ENCODE data around the gene EXD2. TPM values are rescaled to one million over a fixed set of nuclear protein-coding genes. Genes with fewer than 3 reads are reported as not detected.
A peak's percentile ranks its signal among the peaks of the same experiment; 100 is the strongest.

The EXD2 gene
- total RNA-seq, 8 experiments from 2014 or later = 6.3 to 28.4 (median 18.8) TPM

DNA sequence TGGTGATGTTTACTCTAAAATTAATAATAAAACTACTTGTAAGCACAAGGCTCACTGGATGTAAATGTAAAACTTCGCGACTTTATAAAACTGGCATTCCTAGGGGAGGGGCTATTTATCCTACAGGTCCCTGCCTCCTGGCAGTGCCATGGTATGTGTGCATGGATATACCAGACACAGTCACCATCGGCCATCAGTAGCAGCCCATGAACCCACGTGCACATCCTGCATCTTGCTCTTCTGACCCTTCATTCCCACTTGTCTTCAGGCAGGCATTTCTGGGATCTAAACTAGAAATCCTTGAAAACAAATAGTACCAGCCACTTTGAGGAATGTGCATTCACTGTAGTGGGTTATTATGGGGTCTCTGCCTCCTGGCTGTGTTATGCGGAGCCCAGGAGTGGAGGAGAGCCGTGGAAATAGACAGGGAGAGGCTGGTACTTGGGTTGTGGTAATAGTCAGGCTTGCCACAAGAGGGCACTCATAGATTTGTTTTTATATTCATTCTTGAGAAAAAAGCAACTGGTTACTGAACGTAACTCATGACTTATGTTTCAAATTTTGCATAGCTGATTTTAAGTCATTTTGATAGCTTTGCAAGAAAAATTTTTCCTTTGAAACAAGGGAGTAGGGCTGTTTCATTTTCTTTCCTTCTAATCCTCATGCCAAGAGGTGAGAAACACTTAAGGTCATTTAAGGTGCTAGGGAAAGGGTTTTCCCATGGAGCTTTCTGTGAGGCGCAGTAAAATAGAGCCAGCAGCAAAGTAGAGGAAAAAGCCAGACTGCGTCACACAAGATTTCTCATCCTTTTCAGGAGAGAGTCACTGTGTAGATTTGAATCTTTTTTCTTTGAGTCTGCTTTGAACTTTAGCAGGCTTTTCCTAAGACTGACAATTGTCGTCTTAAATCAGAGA, 51.3 kb downstream of the EXD2 start:
- Histone ChIP-seq H3K4me1 (replicated peaks in 1 of 2) (no peaks in the 10 kb centered on the region), H3K4me3 (no peak overlapping the region), H3K27ac (no peak overlapping the region)
- in situ Hi-C loops (cut with MboI; ENCODE audit: low pct_unique_long_range_greater_than_20kb in 2 of 9, low sequenced_read_pairs in 9 of 9, unreplicated experiment in 9 of 9) = loop anchor here in 1 of 9 experiments (25.0 kb wide), 1 partner anchor 220 kb away; no protein-coding TSS in a partner anchor
- ATAC-seq (replicated peaks in 6 of 8) = peak; percentile 31 to 94 (median 71)
- 17 to 87% (median 63%) methylated on average over 1 to 9 of the region's 10 CpGs for WGBS, 10 experiments

DNA sequence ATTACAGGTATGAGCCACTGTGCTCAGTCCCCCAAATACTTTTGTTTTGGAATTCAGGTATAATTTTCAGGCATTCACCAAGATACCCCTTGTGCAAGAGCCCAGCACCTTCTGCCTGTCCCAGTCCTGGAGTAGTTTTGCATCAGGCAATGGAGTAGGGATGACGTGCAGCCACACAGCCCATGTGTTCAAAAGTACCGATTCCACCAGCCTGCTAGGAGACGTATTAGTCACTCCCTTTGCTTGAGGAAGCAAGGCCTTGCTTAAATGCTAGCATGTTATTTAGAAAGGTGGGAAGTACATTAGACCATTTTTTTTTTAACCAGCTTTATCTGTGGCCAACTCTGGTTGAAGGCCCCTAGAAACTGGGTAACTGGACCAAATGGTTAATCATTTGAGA, 53.6 kb downstream of the EXD2 start:
- Histone ChIP-seq H3K27ac (no peak overlapping the region), H3K4me1 (replicated peaks in 1 of 2) (peaks cover 0 to 7% of the 10 kb centered on the region in 2 donors), H3K4me3 (no peak overlapping the region)
- ATAC-seq (replicated peaks in 6 of 8) = no peak
- in situ Hi-C loops (cut with MboI; ENCODE audit: low pct_unique_long_range_greater_than_20kb in 2 of 9, low sequenced_read_pairs in 9 of 9, unreplicated experiment in 9 of 9) = loop anchor here in 1 of 9 experiments (25.0 kb wide), 1 partner anchor 217 kb away; no protein-coding TSS in a partner anchor
- 90 to 100% (median 97%) methylated on average over 1 to 3 of the region's 3 CpGs; no CpG with 5 or more reads in 4 of the 10 experiments for WGBS, 10 experiments

DNA sequence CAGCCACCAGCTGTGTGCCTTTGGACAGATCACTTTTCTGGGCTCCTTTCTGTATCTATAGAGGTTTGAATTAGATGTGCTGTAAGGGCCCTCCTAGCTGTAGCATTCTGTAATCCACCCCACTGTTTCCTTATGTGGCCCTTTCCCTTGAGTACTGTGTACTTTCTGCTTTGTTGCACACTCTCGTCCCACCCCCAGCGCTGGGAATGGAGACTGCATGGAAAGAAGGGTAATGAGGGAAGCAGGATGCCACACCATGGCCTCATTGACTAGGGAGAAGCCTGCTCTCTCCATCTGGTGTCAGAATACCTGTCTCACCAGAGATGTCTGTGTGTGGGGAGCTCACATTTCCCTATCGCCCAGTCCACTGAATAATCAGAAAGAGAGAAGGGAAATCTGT, 55.0 kb downstream of the EXD2 start:
- WGBS, 10 experiments = 50 to 100% (median 85%) methylated on average over 1 to 3 of the region's 3 CpGs; no CpG with 5 or more reads in 4 of the 10 experiments
- Histone ChIP-seq H3K4me3 (no peak overlapping the region), H3K4me1 (replicated peaks in 1 of 2) (peaks cover 0 to 7% of the 10 kb centered on the region in 2 donors), H3K27ac (no peak overlapping the region)
- in situ Hi-C loops (cut with MboI; ENCODE audit: low pct_unique_long_range_greater_than_20kb in 2 of 9, low sequenced_read_pairs in 9 of 9, unreplicated experiment in 9 of 9) = loop anchor here in 1 of 9 experiments (25.0 kb wide), 1 partner anchor 216 kb away; no protein-coding TSS in a partner anchor
- ATAC-seq (replicated peaks in 6 of 8) = peak in 3 of 8 experiments; percentile 12 to 45 (median 22)

DNA sequence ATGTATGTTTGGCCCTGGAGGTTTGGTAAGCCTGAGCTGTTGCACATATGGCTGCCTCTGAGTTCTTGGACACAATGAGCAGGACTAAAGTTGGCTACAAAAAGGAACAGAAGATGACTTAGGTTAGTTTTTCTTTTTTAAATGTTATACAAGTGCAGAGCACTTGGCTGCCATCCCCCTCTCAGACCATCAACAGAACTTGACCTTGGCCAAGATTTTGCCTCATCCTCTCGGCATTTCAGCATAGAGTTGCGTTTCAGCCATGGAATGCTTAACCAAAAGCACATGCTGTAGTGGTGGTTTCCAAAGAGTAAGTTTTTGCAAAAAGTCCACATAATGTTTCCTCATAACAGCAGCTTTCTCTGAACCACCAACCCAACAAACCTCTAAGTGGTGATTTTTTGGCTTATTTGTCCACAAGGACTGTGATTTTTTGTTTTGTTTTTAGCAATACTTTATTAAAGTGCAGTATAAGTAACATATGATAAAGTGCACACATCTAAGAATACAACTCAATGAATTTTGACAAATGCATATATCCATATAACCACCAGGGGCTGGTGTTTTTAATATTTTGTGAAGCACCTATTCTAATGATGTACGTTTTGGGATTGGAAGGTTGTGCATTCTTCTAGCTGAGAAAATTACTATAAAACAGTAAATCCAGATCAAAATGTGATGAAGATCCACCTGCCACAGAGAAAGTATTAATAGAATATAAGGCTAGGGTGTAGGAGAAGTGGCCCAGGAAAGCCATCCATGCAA, 56.6 kb downstream of the EXD2 start:
- no peak for ATAC-seq (replicated peaks in 6 of 8)
- H3K27ac ChIP-seq = no peak overlapping the region
- no peak overlapping the region for H3K4me3 ChIP-seq
- in situ Hi-C loops (cut with MboI; ENCODE audit: low pct_unique_long_range_greater_than_20kb in 2 of 9, low sequenced_read_pairs in 9 of 9, unreplicated experiment in 9 of 9) = loop anchor here in 1 of 9 experiments (25.0 kb wide), 1 partner anchor 214 kb away; no protein-coding TSS in a partner anchor
- 0 to 100% (median 88%) methylated on average over 1 to 3 of the region's 3 CpGs; no CpG with 5 or more reads in 1 of the 10 experiments for WGBS, 10 experiments
- H3K4me1 ChIP-seq (replicated peaks in 1 of 2) = peaks cover 0 to 7% of the 10 kb centered on the region in 2 donors

DNA sequence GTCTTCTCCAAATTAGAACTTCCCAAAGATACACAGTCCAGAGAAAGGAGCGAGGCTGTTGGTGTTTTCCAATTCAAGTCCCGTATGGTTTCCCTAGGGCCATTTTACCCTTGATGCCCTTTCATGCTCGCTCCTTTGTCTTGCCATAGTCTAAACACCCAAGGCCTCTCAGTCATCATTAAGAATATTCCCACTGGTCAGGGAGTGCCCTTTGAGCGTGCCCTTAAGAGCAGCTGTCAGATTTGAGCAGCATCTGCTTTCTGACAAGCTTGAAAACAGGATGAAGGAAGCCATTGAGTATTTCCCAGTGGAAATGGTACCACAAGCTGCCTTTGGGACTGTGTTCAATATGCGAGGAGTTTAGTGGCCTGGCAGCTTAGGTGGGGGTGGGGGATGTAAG, 58.3 kb downstream of the EXD2 start:
- no peak overlapping the region for H3K4me3 ChIP-seq
- in situ Hi-C loops (cut with MboI; ENCODE audit: low pct_unique_long_range_greater_than_20kb in 2 of 9, low sequenced_read_pairs in 9 of 9, unreplicated experiment in 9 of 9) = loop anchor here in 3 of 9 experiments (25.0 kb wide), 1 partner anchor 213 kb away; no protein-coding TSS in a partner anchor
- 67 to 100% (median 82%) methylated on average over 1 to 3 of the region's 5 CpGs; no CpG with 5 or more reads in 2 of the 10 experiments for WGBS, 10 experiments
- H3K4me1 ChIP-seq (replicated peaks in 1 of 2) = peaks cover 0 to 7% of the 10 kb centered on the region in 2 donors
- H3K27ac ChIP-seq = no peak overlapping the region
- ATAC-seq (replicated peaks in 6 of 8) = no peak

DNA sequence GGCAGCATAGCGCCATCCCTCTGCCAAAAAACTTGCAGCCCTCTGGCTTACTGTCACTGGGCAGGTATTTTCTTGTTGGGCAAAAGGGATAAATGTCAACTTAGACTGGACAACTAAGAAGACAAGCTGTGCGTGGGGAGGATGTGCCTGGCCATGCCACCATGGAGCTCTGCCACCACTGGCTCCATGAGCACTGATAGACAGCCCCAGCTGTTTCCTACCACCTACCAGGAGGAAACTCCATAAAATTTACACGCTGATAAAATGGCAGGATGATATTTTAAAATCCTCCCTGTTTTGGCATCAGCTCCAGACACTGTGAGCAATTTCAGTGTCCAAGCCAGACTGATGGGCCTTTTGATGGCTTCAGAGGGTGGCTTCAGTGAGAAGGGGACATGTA, 61.6 kb downstream of the EXD2 start:
- no peak for ATAC-seq (replicated peaks in 6 of 8)
- in situ Hi-C loops (cut with MboI; ENCODE audit: low pct_unique_long_range_greater_than_20kb in 2 of 9, low sequenced_read_pairs in 9 of 9, unreplicated experiment in 9 of 9) = loop anchor here in 2 of 9 experiments (25.0 kb wide), 1 partner anchor 209 kb away; no protein-coding TSS in a partner anchor
- Histone ChIP-seq H3K4me3 (no peak overlapping the region), H3K27ac (no peak overlapping the region), H3K4me1 (replicated peaks in 1 of 2) (peaks cover 0 to 7% of the 10 kb centered on the region in 2 donors)
- 0 to 75% (median 52%) methylated on average over 1 to 2 of the region's 3 CpGs; no CpG with 5 or more reads in 5 of the 10 experiments for WGBS, 10 experiments

DNA sequence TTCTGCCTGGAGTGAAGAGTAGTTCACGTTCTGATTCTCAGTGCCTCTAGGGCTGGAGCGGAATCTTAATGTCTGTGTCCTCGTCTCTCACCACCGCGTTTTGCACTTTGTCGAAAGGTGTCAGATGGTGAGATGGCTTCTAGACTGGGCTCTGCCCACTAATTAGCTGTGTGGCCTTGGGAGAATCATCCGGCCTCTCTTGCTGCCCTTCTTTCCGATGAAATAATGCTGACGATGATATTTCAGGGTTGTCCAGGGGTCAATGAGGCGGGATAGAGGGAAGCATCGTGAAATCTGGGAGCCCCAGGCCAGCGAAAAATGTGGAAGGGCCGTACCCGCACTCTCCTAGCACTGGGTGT, 67.8 kb downstream of the EXD2 start:
- Histone ChIP-seq H3K27ac (no peak overlapping the region), H3K4me1 (replicated peaks in 1 of 2) (peaks cover 31 to 33% of the 10 kb centered on the region in 2 donors), H3K4me3 (peak overlapping the region; percentile 44 to 74 (median 59))
- in situ Hi-C loops (cut with MboI; ENCODE audit: low pct_unique_long_range_greater_than_20kb in 2 of 9, low sequenced_read_pairs in 9 of 9, unreplicated experiment in 9 of 9) = loop anchor here in 2 of 9 experiments (25.0 kb wide), 1 partner anchor 203 kb away; no protein-coding TSS in a partner anchor
- ATAC-seq (replicated peaks in 6 of 8) = no peak
- WGBS, 10 experiments = 0 to 23% (median 10%) methylated on average over 2 to 8 of the region's 14 CpGs; no CpG with 5 or more reads in 5 of the 10 experiments

DNA sequence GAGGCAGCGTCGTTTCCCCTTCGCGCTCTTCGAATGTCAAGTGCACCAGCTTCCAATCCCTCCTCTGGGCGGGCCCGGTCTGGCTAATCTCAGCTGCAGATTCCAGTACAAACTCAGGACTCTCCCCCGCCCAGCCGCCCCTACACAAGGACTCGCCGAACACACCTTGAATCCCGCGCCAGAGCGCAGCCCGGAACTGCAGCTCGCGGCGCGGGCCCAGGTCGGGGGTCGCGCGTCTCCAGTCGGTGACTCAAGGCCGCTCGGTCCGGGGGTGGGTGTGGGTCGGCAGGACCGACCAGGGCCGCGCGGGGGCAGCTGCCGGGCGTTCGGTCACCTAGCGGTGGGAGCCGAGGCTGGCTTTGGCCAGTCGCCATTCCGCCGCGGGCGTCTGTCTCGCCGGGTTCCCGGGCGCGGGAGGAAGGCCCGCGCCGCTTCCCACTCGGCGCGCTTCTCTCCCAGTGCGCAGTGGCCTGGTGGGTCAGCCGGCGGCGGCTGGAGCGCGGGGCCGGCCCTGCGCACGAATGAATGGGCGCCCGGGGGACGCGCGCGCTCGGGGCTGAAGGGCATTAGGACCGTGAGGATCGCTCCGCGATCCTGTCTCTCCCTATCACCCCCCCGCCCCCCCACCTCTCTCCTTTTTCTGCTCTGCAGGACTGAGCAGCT, 68.4 kb downstream of the EXD2 start, which contains the start of gene GALNT16:
TSS of gene GALNT16 (plus strand) at position 632 of the 663 bp plus-strand sequence. CDS start 133 bp downstream, outside the sequence.
- H3K27ac ChIP-seq = peak within 1 kb of the TSS; percentile 57 to 58
- 0 to 7% (median 5%) methylated on average over 3 to 5 of the region's 74 CpGs; no CpG with 5 or more reads in 7 of the 10 experiments for WGBS, 10 experiments
- in situ Hi-C loops (cut with MboI; ENCODE audit: low pct_unique_long_range_greater_than_20kb in 2 of 9, low sequenced_read_pairs in 9 of 9, unreplicated experiment in 9 of 9) = loop anchor here in 2 of 9 experiments (25.0 kb wide), 1 partner anchor 203 kb away; no protein-coding TSS in a partner anchor
- H3K4me3 ChIP-seq = peak within 1 kb of the TSS; percentile 44 to 74 (median 59)
- peaks cover 31 to 33% of the 10 kb centered on the region in 2 donors for H3K4me1 ChIP-seq (replicated peaks in 1 of 2)
- ATAC-seq (replicated peaks in 6 of 8) = peak; percentile 32 to 70 (median 62)

DNA sequence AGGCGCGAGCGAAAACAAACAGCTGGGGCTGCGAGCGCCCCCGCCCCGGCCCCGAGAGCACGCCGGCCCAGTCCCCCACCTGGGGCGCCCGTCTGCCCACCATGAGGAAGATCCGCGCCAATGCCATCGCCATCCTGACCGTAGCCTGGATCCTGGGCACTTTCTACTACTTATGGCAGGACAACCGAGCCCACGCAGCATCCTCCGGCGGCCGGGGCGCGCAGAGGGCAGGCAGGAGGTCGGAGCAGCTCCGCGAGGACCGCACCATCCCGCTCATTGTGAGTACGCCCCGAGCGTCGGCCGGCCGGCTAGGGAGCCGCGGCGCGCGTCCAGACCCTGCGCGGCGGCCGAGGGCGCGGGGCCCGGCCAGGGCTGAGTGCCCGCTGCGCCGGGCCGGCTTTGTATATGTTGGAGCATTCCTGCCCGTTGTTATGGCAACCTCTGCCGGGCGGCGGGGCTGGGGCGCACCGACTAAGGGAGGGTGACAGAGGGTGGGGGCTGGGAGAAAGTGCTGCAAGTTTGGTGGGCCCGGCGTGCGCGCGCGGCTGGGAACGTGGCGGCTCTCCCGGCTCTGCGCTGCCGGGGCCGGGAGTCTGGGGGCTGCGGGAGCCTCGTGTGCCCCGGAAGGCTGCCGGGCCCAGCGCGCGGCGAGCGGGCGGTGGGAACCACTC, 69.0 kb downstream of the EXD2 start:
- H3K4me1 ChIP-seq (replicated peaks in 1 of 2) = peaks cover 31 to 33% of the 10 kb centered on the region in 2 donors
- H3K4me3 ChIP-seq = peak overlapping the region; percentile 44 to 74 (median 59)
- peak; percentile 7 to 57 (median 52) for ATAC-seq (replicated peaks in 6 of 8)
- WGBS, 10 experiments = no CpG with 5 or more reads among the region's 78 CpGs
- H3K27ac ChIP-seq = peak overlapping the region in 1 of 2 donors; percentile 36
- in situ Hi-C loops (cut with MboI; ENCODE audit: low pct_unique_long_range_greater_than_20kb in 2 of 9, low sequenced_read_pairs in 9 of 9, unreplicated experiment in 9 of 9) = loop anchor here in 2 of 9 experiments (25.0 kb wide), 1 partner anchor 202 kb away; no protein-coding TSS in a partner anchor

DNA sequence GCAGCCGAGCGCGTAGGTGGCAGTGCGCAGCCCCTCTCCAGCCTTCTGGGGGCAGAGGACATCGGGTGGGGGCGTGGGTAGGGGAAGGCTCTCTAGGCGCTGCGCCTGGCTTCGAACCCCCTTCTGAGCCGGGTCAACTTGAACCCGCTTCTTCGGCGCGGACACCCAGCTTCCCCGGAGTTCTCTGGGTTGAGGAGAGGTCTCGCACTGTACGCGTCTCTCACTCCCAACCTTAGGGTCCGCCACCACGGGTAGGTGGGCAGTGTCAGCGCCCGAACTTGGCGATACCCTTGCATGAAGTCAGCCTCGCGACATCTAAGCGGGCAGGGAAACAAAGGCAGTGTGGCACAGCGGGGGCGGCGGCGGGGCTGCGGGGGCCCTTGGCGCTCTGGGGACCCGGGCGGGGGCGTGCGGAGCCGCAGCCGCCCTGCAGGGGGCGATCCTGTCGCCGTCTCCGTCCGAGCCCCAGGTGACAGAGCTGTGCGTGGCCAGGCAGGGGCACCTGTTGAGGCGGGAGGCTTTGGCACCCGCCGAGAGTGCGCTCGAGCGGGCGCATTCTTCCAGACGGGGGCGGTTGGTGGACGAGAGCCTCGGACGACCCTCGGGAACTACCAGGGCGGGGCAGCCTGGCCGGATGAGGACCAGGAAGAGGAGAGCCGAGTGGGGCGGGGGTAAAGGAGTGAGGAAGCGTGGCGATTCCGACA, 69.7 kb downstream of the EXD2 start:
- H3K4me1 ChIP-seq (replicated peaks in 1 of 2) = peaks cover 31 to 33% of the 10 kb centered on the region in 2 donors
- peak in 7 of 8 experiments; percentile 7 to 54 (median 41) for ATAC-seq (replicated peaks in 6 of 8)
- H3K4me3 ChIP-seq = peak overlapping the region; percentile 44 to 74 (median 59)
- H3K27ac ChIP-seq = no peak overlapping the region
- WGBS, 10 experiments = 0% methylated on average over 2 of the region's 64 CpGs; no CpG with 5 or more reads in 9 of the 10 experiments
- in situ Hi-C loops (cut with MboI; ENCODE audit: low pct_unique_long_range_greater_than_20kb in 2 of 9, low sequenced_read_pairs in 9 of 9, unreplicated experiment in 9 of 9) = loop anchor here in 2 of 9 experiments (25.0 kb wide), 1 partner anchor 201 kb away; no protein-coding TSS in a partner anchor

All from motor neuron (in vitro differentiated cells).